K562 (cell line): ENCODE results near the gene YES1. TPM values are rescaled to one million over a fixed set of nuclear protein-coding genes. Genes with fewer than 3 reads are reported as not detected.

Experiments used
- CHD1 ChIP-seq: fragments of 200-600 bp; sonication (generic); IDR thresholded peaks from one replicate; pipeline ENCODE4 v1.6.1; 2012; ENCODE audit warnings: mild to moderate bottlenecking, moderate library complexity, low read length, inconsistent platforms
- DMBX1 ChIP-seq: fragments of 250-450 bp; sonication (Bioruptor Pico); IDR thresholded peaks from 2 replicates; pipeline ENCODE4 v1.8.0; 2022; ENCODE audit warnings: inconsistent platforms, mild to moderate bottlenecking, moderate library complexity, borderline replicate concordance
- FOSL1 ChIP-seq: fragments of 200-800 bp; sonication (Bioruptor generic); conservative IDR thresholded peaks from 2 replicates; pipeline ENCODE4 v1.6.1; 2016; ENCODE audit warnings: missing genetic modification characterization, missing compliant biosample characterization
- MTA3 ChIP-seq: fragments of 450-650 bp; formaldehyde crosslinking; IDR thresholded peaks from 2 replicates; pipeline ENCODE4 v1.6.1; 2017; ENCODE audit warnings: mild to moderate bottlenecking, borderline replicate concordance
- MTF1 ChIP-seq: fragments of 250-450 bp; sonication (Bioruptor Pico); IDR thresholded peaks from 2 replicates; pipeline ENCODE4 v1.9.0; 2021; ENCODE audit warnings: moderate library complexity, mild to moderate bottlenecking, inconsistent platforms, borderline replicate concordance
- NFYB ChIP-seq: IDR thresholded peaks from 2 replicates; pipeline ENCODE4 v1.6.1; 2011; ENCODE audit warnings: mild to moderate bottlenecking, moderate library complexity; ENCODE audit not compliant: insufficient read length; ENCODE audit errors: extremely low read depth
- TAL1 ChIP-seq: fragments of 450-650 bp; IDR thresholded peaks from 2 replicates; pipeline ENCODE4 v1.6.1; 2016; ENCODE audit warnings: mild to moderate bottlenecking
- U2AF1 ChIP-seq: fragments of 200-400 bp; formaldehyde crosslinking; optimal IDR thresholded peaks from 2 replicates; pipeline ENCODE3; 2017; ENCODE audit warnings: mild to moderate bottlenecking, low read depth, low read length, moderate library complexity
- ZNF644 ChIP-seq: fragments of 200-800 bp; sonication (Bioruptor generic); IDR thresholded peaks from 2 replicates; pipeline ENCODE4 v1.6.1; 2016; ENCODE audit warnings: low read depth, missing genetic modification characterization, missing compliant biosample characterization
- polyA plus RNA-seq, 8 experiments: library from polyadenylated mRNA; depleted of rRNA in 4 of 8; stranded (reverse) in 5 of 8; unstranded in 3 of 8; fragments of >200 nt; fragmentation: Nextera tagmentation in 2 of 8; fragmentation: Illumina TruSeq in 1 of 8; extraction: Ambion mirVana in 2 of 8; extraction: Trizol in 1 of 8; gene quantifications; 2 replicates each; pipeline versions ENCODE4 v1.2.1 to v1.2.3, GENCODE V29; 2011 to 2014; ENCODE audit warnings: inconsistent platforms in 1 of 8, missing spikeins in 1 of 8
- total RNA-seq, 7 experiments: library from RNA; depleted of rRNA in 6 of 7; stranded (reverse); fragments of >200 nt in 6 of 7; fragmentation: Illumina TruSeq in 2 of 7; extraction: Trizol in 2 of 7; gene quantifications; 2 replicates each; pipeline versions ENCODE4 v1.2.1 to v1.2.3, GENCODE V29; 2011 to 2021; ENCODE audit warnings: low replicate concordance in 1 of 7
- TF ChIP-seq, protein P1 (sequence below): fragments of 450-650 bp; conservative IDR thresholded peaks from 2 replicates; pipeline ENCODE4 v1.6.1; 2016; ENCODE audit warnings: missing genetic modification characterization, low read depth, mild to moderate bottlenecking, missing compliant biosample characterization, moderate library complexity
- TF ChIP-seq, protein P2 (sequence below): fragments of 450-650 bp; IDR thresholded peaks from 2 replicates; pipeline ENCODE4 v1.6.1; 2016; ENCODE audit warnings: borderline replicate concordance
- TF ChIP-seq, protein P3 (sequence below): IDR thresholded peaks from 3 replicates; pipeline ENCODE4 v1.6.1; 2011; ENCODE audit warnings: borderline replicate concordance, mild to moderate bottlenecking, moderate library complexity; ENCODE audit not compliant: insufficient read length; ENCODE audit errors: extremely low read depth
- TF ChIP-seq, protein P4 (sequence below): IDR thresholded peaks from 2 replicates; pipeline ENCODE4 v1.6.1; 2012; ENCODE audit warnings: low read depth, low read length, improper control_type of control experiment, borderline replicate concordance
- TF ChIP-seq, protein P5 (sequence below): sonication (generic); formaldehyde crosslinking; IDR thresholded peaks from 2 replicates; pipeline ENCODE4 v1.8.0; 2023; ENCODE audit warnings: mild to moderate bottlenecking, missing genetic modification reagents

YES1 gene
- total and polyA plus RNA-seq, 9 of the 15 experiments (the other 6 are each of a cell fraction or from before 2014, with no cell fraction given), result 37.2 to 115 (median 77.7) TPM

DNA sequence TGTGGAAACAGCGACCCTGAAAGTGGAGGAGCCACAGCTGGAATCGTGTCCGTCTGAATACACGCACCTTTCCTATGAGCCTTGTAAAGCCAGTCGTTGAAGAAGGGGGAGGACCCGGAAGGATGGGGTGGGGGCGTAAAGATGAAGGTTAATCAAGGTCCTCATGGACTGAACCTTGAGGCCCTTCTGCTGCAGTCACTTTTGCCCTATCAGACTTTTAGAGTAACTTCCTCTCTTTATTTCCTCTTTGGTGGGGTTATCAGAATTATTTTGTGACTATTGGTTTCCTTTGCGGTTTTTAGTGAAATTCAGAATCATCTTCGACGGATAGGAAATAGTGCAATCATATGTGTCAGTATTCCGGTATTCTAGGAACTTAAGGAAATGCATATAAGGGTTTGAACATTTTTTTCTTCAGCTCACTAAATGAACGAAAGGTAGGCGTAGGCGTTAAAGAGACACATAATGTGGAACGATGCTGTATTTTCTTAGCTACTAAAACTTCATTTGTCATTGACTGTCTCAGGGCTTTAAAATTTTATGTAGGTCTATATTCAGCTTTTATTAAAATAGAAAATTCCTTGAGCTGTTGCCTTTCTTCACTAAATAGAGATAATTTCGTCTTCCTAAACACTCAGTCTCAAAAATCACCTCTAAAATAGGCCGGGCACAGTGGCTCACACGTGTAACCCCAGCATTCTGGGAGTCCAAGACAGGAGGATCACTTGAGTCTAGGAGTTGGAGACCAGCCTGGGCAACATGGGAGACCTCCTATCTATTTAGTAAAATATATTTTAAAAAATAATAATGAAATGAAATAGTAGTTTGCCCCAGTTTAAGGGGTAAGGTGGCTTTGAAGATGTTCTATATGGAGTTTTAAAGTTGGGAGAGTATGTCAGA lies 1.4 kb upstream of the YES1 start (continued):
- TF ChIP-seq, protein P1, sequence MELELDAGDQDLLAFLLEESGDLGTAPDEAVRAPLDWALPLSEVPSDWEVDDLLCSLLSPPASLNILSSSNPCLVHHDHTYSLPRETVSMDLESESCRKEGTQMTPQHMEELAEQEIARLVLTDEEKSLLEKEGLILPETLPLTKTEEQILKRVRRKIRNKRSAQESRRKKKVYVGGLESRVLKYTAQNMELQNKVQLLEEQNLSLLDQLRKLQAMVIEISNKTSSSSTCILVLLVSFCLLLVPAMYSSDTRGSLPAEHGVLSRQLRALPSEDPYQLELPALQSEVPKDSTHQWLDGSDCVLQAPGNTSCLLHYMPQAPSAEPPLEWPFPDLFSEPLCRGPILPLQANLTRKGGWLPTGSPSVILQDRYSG, result 0 out of 2 replicates have a peak, but pooled peaks have one; percentile 8
- TF ChIP-seq MTF1 (CRISPR knock-in tag), result no peak
- no peak for TF ChIP-seq NFYB
- no peak for TF ChIP-seq DMBX1 (CRISPR knock-in tag)
- no peak; the same call in 1 of the 2 replicates for TF ChIP-seq MTA3
- TF ChIP-seq, protein P2, sequence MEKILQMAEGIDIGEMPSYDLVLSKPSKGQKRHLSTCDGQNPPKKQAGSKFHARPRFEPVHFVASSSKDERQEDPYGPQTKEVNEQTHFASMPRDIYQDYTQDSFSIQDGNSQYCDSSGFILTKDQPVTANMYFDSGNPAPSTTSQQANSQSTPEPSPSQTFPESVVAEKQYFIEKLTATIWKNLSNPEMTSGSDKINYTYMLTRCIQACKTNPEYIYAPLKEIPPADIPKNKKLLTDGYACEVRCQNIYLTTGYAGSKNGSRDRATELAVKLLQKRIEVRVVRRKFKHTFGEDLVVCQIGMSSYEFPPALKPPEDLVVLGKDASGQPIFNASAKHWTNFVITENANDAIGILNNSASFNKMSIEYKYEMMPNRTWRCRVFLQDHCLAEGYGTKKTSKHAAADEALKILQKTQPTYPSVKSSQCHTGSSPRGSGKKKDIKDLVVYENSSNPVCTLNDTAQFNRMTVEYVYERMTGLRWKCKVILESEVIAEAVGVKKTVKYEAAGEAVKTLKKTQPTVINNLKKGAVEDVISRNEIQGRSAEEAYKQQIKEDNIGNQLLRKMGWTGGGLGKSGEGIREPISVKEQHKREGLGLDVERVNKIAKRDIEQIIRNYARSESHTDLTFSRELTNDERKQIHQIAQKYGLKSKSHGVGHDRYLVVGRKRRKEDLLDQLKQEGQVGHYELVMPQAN, result peak; percentile 30; the same call in 1 of the 2 replicates
- peak; percentile 4 for TF ChIP-seq TAL1
- TF ChIP-seq U2AF1, result no peak
- peak; percentile 26 for TF ChIP-seq CHD1
- TF ChIP-seq, protein P3, sequence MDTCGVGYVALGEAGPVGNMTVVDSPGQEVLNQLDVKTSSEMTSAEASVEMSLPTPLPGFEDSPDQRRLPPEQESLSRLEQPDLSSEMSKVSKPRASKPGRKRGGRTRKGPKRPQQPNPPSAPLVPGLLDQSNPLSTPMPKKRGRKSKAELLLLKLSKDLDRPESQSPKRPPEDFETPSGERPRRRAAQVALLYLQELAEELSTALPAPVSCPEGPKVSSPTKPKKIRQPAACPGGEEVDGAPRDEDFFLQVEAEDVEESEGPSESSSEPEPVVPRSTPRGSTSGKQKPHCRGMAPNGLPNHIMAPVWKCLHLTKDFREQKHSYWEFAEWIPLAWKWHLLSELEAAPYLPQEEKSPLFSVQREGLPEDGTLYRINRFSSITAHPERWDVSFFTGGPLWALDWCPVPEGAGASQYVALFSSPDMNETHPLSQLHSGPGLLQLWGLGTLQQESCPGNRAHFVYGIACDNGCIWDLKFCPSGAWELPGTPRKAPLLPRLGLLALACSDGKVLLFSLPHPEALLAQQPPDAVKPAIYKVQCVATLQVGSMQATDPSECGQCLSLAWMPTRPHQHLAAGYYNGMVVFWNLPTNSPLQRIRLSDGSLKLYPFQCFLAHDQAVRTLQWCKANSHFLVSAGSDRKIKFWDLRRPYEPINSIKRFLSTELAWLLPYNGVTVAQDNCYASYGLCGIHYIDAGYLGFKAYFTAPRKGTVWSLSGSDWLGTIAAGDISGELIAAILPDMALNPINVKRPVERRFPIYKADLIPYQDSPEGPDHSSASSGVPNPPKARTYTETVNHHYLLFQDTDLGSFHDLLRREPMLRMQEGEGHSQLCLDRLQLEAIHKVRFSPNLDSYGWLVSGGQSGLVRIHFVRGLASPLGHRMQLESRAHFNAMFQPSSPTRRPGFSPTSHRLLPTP, result no peak
- TF ChIP-seq ZNF644 (tag), result 0 out of 2 replicates have a peak, but pooled peaks have one; percentile 4
- peak; percentile 37; the same call in 1 of the 2 replicates for TF ChIP-seq FOSL1 (tag)
- TF ChIP-seq, protein P4, sequence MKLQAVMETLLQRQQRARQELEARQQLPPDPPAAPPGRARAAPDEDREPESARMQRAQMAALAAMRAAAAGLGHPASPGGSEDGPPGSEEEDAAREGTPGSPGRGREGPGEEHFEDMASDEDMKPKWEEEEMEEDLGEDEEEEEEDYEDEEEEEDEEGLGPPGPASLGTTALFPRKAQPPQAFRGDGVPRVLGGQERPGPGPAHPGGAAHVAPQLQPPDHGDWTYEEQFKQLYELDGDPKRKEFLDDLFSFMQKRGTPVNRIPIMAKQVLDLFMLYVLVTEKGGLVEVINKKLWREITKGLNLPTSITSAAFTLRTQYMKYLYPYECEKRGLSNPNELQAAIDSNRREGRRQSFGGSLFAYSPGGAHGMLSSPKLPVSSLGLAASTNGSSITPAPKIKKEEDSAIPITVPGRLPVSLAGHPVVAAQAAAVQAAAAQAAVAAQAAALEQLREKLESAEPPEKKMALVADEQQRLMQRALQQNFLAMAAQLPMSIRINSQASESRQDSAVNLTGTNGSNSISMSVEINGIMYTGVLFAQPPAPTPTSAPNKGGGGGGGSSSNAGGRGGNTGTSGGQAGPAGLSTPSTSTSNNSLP, result peak; percentile 81
- TF ChIP-seq, protein P5, sequence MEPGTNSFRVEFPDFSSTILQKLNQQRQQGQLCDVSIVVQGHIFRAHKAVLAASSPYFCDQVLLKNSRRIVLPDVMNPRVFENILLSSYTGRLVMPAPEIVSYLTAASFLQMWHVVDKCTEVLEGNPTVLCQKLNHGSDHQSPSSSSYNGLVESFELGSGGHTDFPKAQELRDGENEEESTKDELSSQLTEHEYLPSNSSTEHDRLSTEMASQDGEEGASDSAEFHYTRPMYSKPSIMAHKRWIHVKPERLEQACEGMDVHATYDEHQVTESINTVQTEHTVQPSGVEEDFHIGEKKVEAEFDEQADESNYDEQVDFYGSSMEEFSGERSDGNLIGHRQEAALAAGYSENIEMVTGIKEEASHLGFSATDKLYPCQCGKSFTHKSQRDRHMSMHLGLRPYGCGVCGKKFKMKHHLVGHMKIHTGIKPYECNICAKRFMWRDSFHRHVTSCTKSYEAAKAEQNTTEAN (CRISPR knock-in tag), result 0 out of 2 replicates have a peak, but pooled peaks have one; percentile 16
